Smooth muscle cell (in vitro differentiated cells): Measurements from ENCODE around the gene GALNT7. TPM values are rescaled to one million over a fixed set of nuclear protein-coding genes. Genes with fewer than 3 reads are reported as not detected.

Experiments used
- DNase-seq: peaks from one replicate; lab custom pipeline; 2025; ENCODE audit not compliant: unreplicated experiment; lab: John Stamatoyannopoulos, UW
- H2AFZ ChIP-seq: fragments of 200-600 bp; sonication (generic); 2 replicates; pipeline ENCODE4 v1.6.0; 2016; ENCODE audit warnings: antibody characterized with exemption, low read depth, mild to moderate bottlenecking
- H3F3A ChIP-seq: fragments of 200-600 bp; sonication (generic); 2 replicates; pipeline ENCODE4 v1.6.0; 2017; ENCODE audit warnings: antibody characterized with exemption, low read depth
- H3K27ac ChIP-seq: fragments of 200-600 bp; sonication (generic); 2 replicates; pipeline ENCODE4 v1.5.1; 2016; ENCODE audit warnings: low read depth, mild to moderate bottlenecking
- H3K27me3 ChIP-seq: fragments of 200-600 bp; sonication (generic); 2 replicates; pipeline ENCODE4 v1.6.1; 2016; ENCODE audit warnings: low read depth, mild to moderate bottlenecking
- H3K36me3 ChIP-seq: fragments of 200-600 bp; sonication (generic); 2 replicates; pipeline ENCODE4 v1.5.1; 2016; ENCODE audit warnings: low read depth
- H3K4me1 ChIP-seq: fragments of 200-600 bp; sonication (generic); 2 replicates; pipeline ENCODE4 v1.5.1; 2016; ENCODE audit warnings: low read depth
- H3K4me2 ChIP-seq: fragments of 200-600 bp; sonication (generic); 2 replicates; pipeline ENCODE4 v1.6.0; 2016; ENCODE audit warnings: mild to moderate bottlenecking
- H3K4me3 ChIP-seq: fragments of 200-600 bp; sonication (generic); 2 replicates; pipeline ENCODE4 v1.5.1; 2016; ENCODE audit warnings: mild to moderate bottlenecking
- H3K79me2 ChIP-seq: fragments of 200-600 bp; sonication (generic); 2 replicates; pipeline ENCODE4 v1.6.0; 2016; ENCODE audit warnings: low read depth, mild to moderate bottlenecking
- H3K9ac ChIP-seq: fragments of 200-600 bp; sonication (generic); 2 replicates; pipeline ENCODE4 v1.6.0; 2016; ENCODE audit warnings: low read depth
- H3K9me3 ChIP-seq: fragments of 200-600 bp; sonication (generic); replicated peaks from 2 replicates; pipeline ENCODE4 v1.5.1; 2016; ENCODE audit warnings: low read depth
- H4K20me1 ChIP-seq: fragments of 200-600 bp; sonication (generic); 2 replicates; pipeline ENCODE4 v1.6.0; 2016; ENCODE audit warnings: low read depth
- CTCF ChIP-seq: fragments of 200-600 bp; sonication (generic); IDR thresholded peaks from 2 replicates; pipeline ENCODE4 v1.5.1; 2017; ENCODE audit warnings: borderline replicate concordance, mild to moderate bottlenecking, antibody characterized with exemption; ENCODE audit not compliant: insufficient read depth, poor library complexity, severe bottlenecking
- WGBS: methylation state at CpG from one replicate; pipeline ENCODE4 v1.1.7; 2016; ENCODE audit warnings: low lambda C conversion rate; 5-methylcytosine and 5-hydroxymethylcytosine counted together
- polyA plus RNA-seq: library from polyadenylated mRNA; unstranded; fragments of >200 nt; fragmentation: Nextera tagmentation; extraction: Ambion mirVana; gene quantifications from 2 replicates; pipeline ENCODE4 v1.2.1, GENCODE V29; 2016
- total RNA-seq: library from RNA; depleted of rRNA; stranded (reverse); fragments of >200 nt; gene quantifications from 2 replicates; pipeline ENCODE4 v1.2.3, GENCODE V29; 2014

The GALNT7 gene
- total and polyA plus RNA-seq, 2 experiments from 2014 or later: 9.0 to 33.4 TPM

- DNase-seq: no peak
- Histone ChIP-seq H3K79me2 (peaks cover 3% of the 10 kb centered on the region), H2AFZ (no peak overlapping the region), H3K9ac (no peak overlapping the region), H3K27me3 (no peaks in the 10 kb centered on the region), H3K36me3 (no peaks in the 10 kb centered on the region), H4K20me1 (no peaks in the 10 kb centered on the region), H3K4me2 (no peak overlapping the region), H3F3A (no peaks in the 10 kb centered on the region), H3K4me1 (no peaks in the 10 kb centered on the region), H3K4me3 (no peak overlapping the region), H3K9me3 (no peaks in the 10 kb centered on the region), H3K27ac (no peak overlapping the region)
- TF ChIP-seq CTCF: no peak
- WGBS: 93% methylated on average over 5 of the region's 5 CpGs
Observed at GRCh38 chr4:173325007-173325736, 156.6 kb downstream of the GALNT7 start.

GRCh38 chr4:173328236-173328901 lies 159.8 kb downstream of the GALNT7 start:
- no peak overlapping the region for H3K27ac ChIP-seq
- H3F3A ChIP-seq: peaks cover 8% of the 10 kb centered on the region
- TF ChIP-seq CTCF: no peak
- H3K4me3 ChIP-seq: no peak overlapping the region
- H3K9me3 ChIP-seq: no peaks in the 10 kb centered on the region
- H3K79me2 ChIP-seq: peaks cover 33% of the 10 kb centered on the region
- 98% methylated on average over 5 of the region's 5 CpGs for WGBS
- H3K4me2 ChIP-seq: no peak overlapping the region
- peaks cover 7% of the 10 kb centered on the region for H4K20me1 ChIP-seq
- DNase-seq: no peak
- no peak overlapping the region for H2AFZ ChIP-seq
- no peak overlapping the region for H3K9ac ChIP-seq
- H3K4me1 ChIP-seq: peaks cover 24% of the 10 kb centered on the region
- peaks cover 5% of the 10 kb centered on the region for H3K36me3 ChIP-seq
- no peaks in the 10 kb centered on the region for H3K27me3 ChIP-seq

DNA sequence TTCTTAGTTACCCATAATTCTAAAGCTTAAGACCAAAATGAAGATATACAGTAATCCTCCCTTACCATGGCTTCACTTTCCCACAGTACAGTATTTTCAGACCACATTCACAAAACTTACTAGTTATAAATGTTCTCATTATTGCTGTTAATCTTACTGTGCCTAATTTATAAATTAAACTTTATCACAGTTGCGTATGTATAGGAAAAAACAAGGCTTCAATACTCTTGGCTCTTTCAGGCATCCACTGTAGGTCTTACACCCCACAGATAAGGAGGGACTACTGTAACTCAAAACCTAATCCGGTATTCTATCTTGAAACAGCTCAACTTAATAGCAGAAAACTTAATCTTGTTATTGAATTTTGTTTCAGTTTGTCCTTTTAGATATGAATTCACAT lies 162.0 kb downstream of the GALNT7 start:
- DNase-seq: no peak
- H3K27ac ChIP-seq: no peak overlapping the region
- H4K20me1 ChIP-seq: peaks cover 9% of the 10 kb centered on the region
- TF ChIP-seq CTCF: no peak
- peaks cover 39% of the 10 kb centered on the region for H3K79me2 ChIP-seq
- no peaks in the 10 kb centered on the region for H3K27me3 ChIP-seq
- no peak overlapping the region for H3K4me3 ChIP-seq
- no peak overlapping the region for H3K4me2 ChIP-seq
- H3K36me3 ChIP-seq: peaks cover 5% of the 10 kb centered on the region
- H3F3A ChIP-seq: peaks cover 13% of the 10 kb centered on the region
- H3K9ac ChIP-seq: no peak overlapping the region
- H2AFZ ChIP-seq: no peak overlapping the region
- 92% methylated on average over 2 of the region's 2 CpGs for WGBS
- no peaks in the 10 kb centered on the region for H3K9me3 ChIP-seq
- H3K4me1 ChIP-seq: peaks cover 26% of the 10 kb centered on the region
